ENCODE measurements around the gene MED31. TPM values are rescaled to one million over a fixed set of nuclear protein-coding genes. Genes with fewer than 3 reads are reported as not detected.

The MED31 gene
- total RNA-seq, 1 experiment from 2014 or later: 18.8 TPM

Small RNAs within 50 kb of the gene (microRNA-seq; reads per million reads assigned to microRNA genes)
- gene MIR4520-1 (ENCODE audit: unreplicated experiment): not detected
- not detected for gene MIR4520-2 (ENCODE audit: unreplicated experiment)

Other genes starting within 250 kb of the MED31 start
- gene AIPL1, start 216.5 kb downstream of the MED31 start, total RNA-seq (2014; rRNA removed): not detected in 2 replicates
- 67.6 and 88.6 TPM in 2 replicates for gene PIMREG, start 207.2 kb downstream of the MED31 start, total RNA-seq (2014; rRNA removed)
- 7.1 and 9.7 TPM in 2 replicates for gene PITPNM3, start 95.0 kb downstream of the MED31 start, total RNA-seq (2014; rRNA removed)
- 6.9 and 7.3 TPM in 2 replicates for gene KIAA0753, start 10.9 kb downstream of the MED31 start, total RNA-seq (2014; rRNA removed)
- gene TXNDC17, start 10.5 kb downstream of the MED31 start, total RNA-seq (2014; rRNA removed): 154 and 248 TPM in 2 replicates
- 0.15 TPM in 1 of 2 replicates, not detected in the other for gene C17orf100, start 157 bp upstream of the MED31 start, total RNA-seq (2014; rRNA removed)
- not detected in 2 replicates for gene SLC13A5, start 61.8 kb upstream of the MED31 start, total RNA-seq (2014; rRNA removed)
- not detected in 2 replicates for gene XAF1, start 104.4 kb upstream of the MED31 start, total RNA-seq (2014; rRNA removed)
- not detected in 2 replicates for gene FBXO39, start 124.6 kb upstream of the MED31 start, total RNA-seq (2014; rRNA removed)
- not detected in 2 replicates for gene TEKT1, start 180.1 kb upstream of the MED31 start, total RNA-seq (2014; rRNA removed)

Data from PC-3 (cell line).